ENCODE measurements around the gene GDF15. TPM values are rescaled to one million over a fixed set of nuclear protein-coding genes. Genes with fewer than 3 reads are reported as not detected.

Gene GDF15
- total and polyA plus RNA-seq, 8 donors = 15.7 to 180 (median 34.6) TPM

- H3K9me3 ChIP-seq = no peaks in the 10 kb centered on the region
- peaks cover 0 to 60% of the 10 kb centered on the region in 2 donors for H3K27me3 ChIP-seq
- H3K4me3 ChIP-seq = peak overlapping the region; percentile 43 to 48
- peak; percentile 61 for ATAC-seq
- peaks cover 11 to 54% of the 10 kb centered on the region in 2 donors for H3K4me1 ChIP-seq
- peaks cover 0 to 8% of the 10 kb centered on the region in 2 donors for H3K36me3 ChIP-seq
- no peak for TF ChIP-seq CTCF (IDR thresholded peaks at IDR 0.05)
- intact Hi-C loops (cut with DNase I) = no loop called here
- peak in 3 of 4 donors; percentile 74 to 89 (median 79) for DNase-seq
- H3K27ac ChIP-seq = peak overlapping the region in 1 of 2 donors; percentile 20
These were observed 50.9 kb downstream of the GDF15 start for GRCh38 chr19:18436671-18437490.

- Histone ChIP-seq H3K4me1 (peaks cover 9 to 50% of the 10 kb centered on the region in 2 donors), H3K9me3 (no peaks in the 10 kb centered on the region), H3K27me3 (peaks cover 0 to 59% of the 10 kb centered on the region in 2 donors), H3K27ac (peak within 1 kb of the TSS; percentile 20 to 47), H3K4me3 (peak within 1 kb of the TSS; percentile 43 to 48), H3K36me3 (peaks cover 0 to 9% of the 10 kb centered on the region in 2 donors)
- peak in 1 of 4 donors; percentile 52 for DNase-seq
- TF ChIP-seq CTCF (IDR thresholded peaks at IDR 0.05) = no peak
- ATAC-seq = peak; percentile 47
- intact Hi-C loops (cut with DNase I) = no loop called here
These were observed 51.8 kb downstream of the GDF15 start, which contains the start of gene ISYNA1 for GRCh38 chr19:18437491-18438330. ISYNA1 (minus strand) TSS chr19:18438133; CDS start chr19:18437979, 154 bp downstream.

GRCh38 chr19:18438331-18439024, 52.5 kb downstream of the GDF15 start:
- Histone ChIP-seq H3K4me1 (peaks cover 4 to 43% of the 10 kb centered on the region in 2 donors), H3K4me3 (peak overlapping the region; percentile 43 to 48), H3K27me3 (peaks cover 0 to 51% of the 10 kb centered on the region in 2 donors), H3K36me3 (peaks cover 0 to 17% of the 10 kb centered on the region in 2 donors), H3K27ac (peak overlapping the region; percentile 9 to 47), H3K9me3 (no peaks in the 10 kb centered on the region)
- ATAC-seq = no peak
- no peak for TF ChIP-seq CTCF (IDR thresholded peaks at IDR 0.05)
- DNase-seq = peak in 1 of 4 donors; percentile 66
- intact Hi-C loops (cut with DNase I) = no loop called here

Small RNA genes lying within 50 kb of the gene (microRNA-seq; reads per million reads assigned to microRNA genes)
- 0 to 0.68 reads per million in 2 donors for gene MIR3189

Other genes with a start within 250 kb of the GDF15 start
- 10 to 100 TPM; 34.1 to 35.3 TPM for gene PIK3R2, start 233.0 kb upstream of the GDF15 start, total RNA-seq
- gene PIK3R2, start 233.0 kb upstream of the GDF15 start, polyA plus RNA-seq (ENCODE audit: insufficient read length in 6 of 6) = 10 to 100 TPM; 25.7 to 37.7 (median 30.2) TPM
- 100 to 1,000 TPM; 577 to 986 TPM for gene IFI30, start 212.3 kb upstream of the GDF15 start, total RNA-seq
- gene IFI30, start 212.3 kb upstream of the GDF15 start, polyA plus RNA-seq (ENCODE audit: insufficient read length in 6 of 6) = 10 to 100 TPM in 3 of 6 donors, 1 to 10 TPM in 3; 7.3 to 18.2 (median 10.0) TPM
- gene MPV17L2, start 192.9 kb upstream of the GDF15 start, total RNA-seq = 10 to 100 TPM; 10.3 to 14.8 TPM
- 1 to 10 TPM; 4.9 to 8.5 (median 6.8) TPM for gene MPV17L2, start 192.9 kb upstream of the GDF15 start, polyA plus RNA-seq (ENCODE audit: insufficient read length in 6 of 6)
- gene RAB3A, start 182.1 kb upstream of the GDF15 start, total RNA-seq = 1 to 10 TPM; 3.1 to 4.4 TPM
- 1 to 10 TPM; 3.5 to 6.2 (median 4.4) TPM for gene RAB3A, start 182.1 kb upstream of the GDF15 start, polyA plus RNA-seq (ENCODE audit: insufficient read length in 6 of 6)
- 10 to 100 TPM in 1 of 2 donors, 1 to 10 TPM in 1; 3.7 to 11.3 TPM for gene PDE4C, start 159.7 kb upstream of the GDF15 start, total RNA-seq
- gene PDE4C, start 159.7 kb upstream of the GDF15 start, polyA plus RNA-seq (ENCODE audit: insufficient read length in 6 of 6) = 1 to 10 TPM; 1.3 to 6.2 (median 1.8) TPM
- 1 to 10 TPM; 3.0 to 5.8 TPM for gene IQCN, start 111.7 kb upstream of the GDF15 start, total RNA-seq
- 10 to 100 TPM in 1 of 6 donors, 1 to 10 TPM in 5; 3.7 to 12.7 (median 8.1) TPM for gene IQCN, start 111.7 kb upstream of the GDF15 start, polyA plus RNA-seq (ENCODE audit: insufficient read length in 6 of 6)
- 100 to 1,000 TPM; 179 to 232 TPM for gene JUND, start 104.5 kb upstream of the GDF15 start, total RNA-seq
- 100 to 1,000 TPM in 2 of 6 donors, 10 to 100 TPM in 4; 43.1 to 191 (median 86.1) TPM for gene JUND, start 104.5 kb upstream of the GDF15 start, polyA plus RNA-seq (ENCODE audit: insufficient read length in 6 of 6)
- 100 to 1,000 TPM in 1 of 2 donors, 10 to 100 TPM in 1; 87.8 to 121 TPM for gene LSM4, start 63.1 kb upstream of the GDF15 start, total RNA-seq
- gene LSM4, start 63.1 kb upstream of the GDF15 start, polyA plus RNA-seq (ENCODE audit: insufficient read length in 6 of 6) = 10 to 100 TPM; 72.7 to 95.5 (median 78.7) TPM
- 10 to 100 TPM; 36.7 to 39.5 TPM for gene PGPEP1, start 45.6 kb upstream of the GDF15 start, total RNA-seq
- gene PGPEP1, start 45.6 kb upstream of the GDF15 start, polyA plus RNA-seq (ENCODE audit: insufficient read length in 6 of 6) = 10 to 100 TPM; 16.1 to 21.7 (median 20.0) TPM
- gene LRRC25, start 11.5 kb downstream of the GDF15 start, total RNA-seq = 10 to 100 TPM; 14.4 to 53.7 TPM
- 1 to 10 TPM; 1.3 to 1.9 (median 1.4) TPM for gene LRRC25, start 11.5 kb downstream of the GDF15 start, polyA plus RNA-seq (ENCODE audit: insufficient read length in 6 of 6)
- gene SSBP4, start 33.2 kb downstream of the GDF15 start, total RNA-seq = 10 to 100 TPM; 49.8 to 79.9 TPM
- 10 to 100 TPM; 58.1 to 99.8 (median 75.6) TPM for gene SSBP4, start 33.2 kb downstream of the GDF15 start, polyA plus RNA-seq (ENCODE audit: insufficient read length in 6 of 6)
- 10 to 100 TPM; 22.8 to 43.9 TPM for gene ISYNA1, start 52.0 kb downstream of the GDF15 start, total RNA-seq
- 100 to 1,000 TPM; 110 to 159 (median 125) TPM for gene ISYNA1, start 52.0 kb downstream of the GDF15 start, polyA plus RNA-seq (ENCODE audit: insufficient read length in 6 of 6)
- 10 to 100 TPM; 13.3 to 22.9 TPM for gene ELL, start 135.9 kb downstream of the GDF15 start, total RNA-seq
- gene ELL, start 135.9 kb downstream of the GDF15 start, polyA plus RNA-seq (ENCODE audit: insufficient read length in 6 of 6) = 10 to 100 TPM in 1 of 6 donors, 1 to 10 TPM in 5; 8.5 to 10.1 (median 9.7) TPM
- 100 to 1,000 TPM; 176 to 195 TPM for gene FKBP8, start 157.4 kb downstream of the GDF15 start, total RNA-seq
- 100 to 1,000 TPM; 191 to 232 (median 218) TPM for gene FKBP8, start 157.4 kb downstream of the GDF15 start, polyA plus RNA-seq (ENCODE audit: insufficient read length in 6 of 6)
- 10 to 100 TPM; 68.9 to 86.2 TPM for gene KXD1, start 171.7 kb downstream of the GDF15 start, total RNA-seq
- gene KXD1, start 171.7 kb downstream of the GDF15 start, polyA plus RNA-seq (ENCODE audit: insufficient read length in 6 of 6) = 10 to 100 TPM; 65.6 to 79.7 (median 70.3) TPM
- gene UBA52, start 185.7 kb downstream of the GDF15 start, total RNA-seq = 100 to 1,000 TPM; 922 to 971 TPM
- gene UBA52, start 185.7 kb downstream of the GDF15 start, polyA plus RNA-seq (ENCODE audit: insufficient read length in 6 of 6) = 1,000 to 10,000 TPM in 1 of 6 donors, 100 to 1,000 TPM in 5; 875 to 1,008 (median 931) TPM
- gene REX1BD, start 202.6 kb downstream of the GDF15 start, total RNA-seq = 10 to 100 TPM; 51.7 to 52.1 TPM
- 10 to 100 TPM; 20.4 to 42.9 (median 27.6) TPM for gene REX1BD, start 202.6 kb downstream of the GDF15 start, polyA plus RNA-seq (ENCODE audit: insufficient read length in 6 of 6)
- 10 to 100 TPM; 22.5 to 44.7 TPM for gene CRLF1, start 220.6 kb downstream of the GDF15 start, total RNA-seq
- gene CRLF1, start 220.6 kb downstream of the GDF15 start, polyA plus RNA-seq (ENCODE audit: insufficient read length in 6 of 6) = 100 to 1,000 TPM; 210 to 328 (median 252) TPM
- gene TMEM59L, start 226.7 kb downstream of the GDF15 start, total RNA-seq = 1 to 10 TPM; 1.6 to 4.9 TPM
- gene TMEM59L, start 226.7 kb downstream of the GDF15 start, polyA plus RNA-seq (ENCODE audit: insufficient read length in 6 of 6) = 10 to 100 TPM; 31.8 to 41.9 (median 34.8) TPM